ENCODE data around the gene LDLRAD3. TPM values are rescaled to one million over a fixed set of nuclear protein-coding genes. Genes with fewer than 3 reads are reported as not detected.

The LDLRAD3 gene
- total RNA-seq, 2 experiments from 2014 or later = 0.22 to 0.59 TPM

DNA sequence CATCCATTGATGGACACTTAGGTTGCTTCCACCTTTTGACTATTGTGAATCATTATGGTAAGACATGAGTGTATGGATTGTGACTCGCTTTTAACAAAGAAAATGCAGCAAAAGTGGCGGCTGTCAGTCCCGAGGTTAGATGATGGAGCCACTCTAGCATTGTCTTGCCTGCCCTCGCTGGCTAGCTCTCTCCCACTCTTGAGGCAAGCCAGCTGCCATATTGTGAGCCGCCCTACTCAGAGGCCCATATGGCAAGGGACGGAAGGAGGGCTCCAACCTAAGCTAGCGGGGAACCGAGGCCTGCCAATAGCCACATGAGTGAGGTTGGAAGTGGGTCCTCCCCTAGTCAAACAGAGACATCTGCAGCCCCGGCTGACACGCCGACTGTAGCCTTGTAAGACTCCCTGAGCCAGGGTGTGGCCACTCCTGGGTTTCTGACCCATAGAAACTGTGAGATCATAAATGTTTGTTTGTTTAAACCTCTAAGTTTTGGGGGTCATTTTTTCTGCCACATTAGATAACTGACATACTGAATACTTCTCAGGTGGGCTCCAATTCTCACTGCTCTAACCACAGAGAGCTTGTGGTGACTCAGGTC lies 160.2 kb downstream of the LDLRAD3 start:
- Mint-ChIP-seq H3K27me3 (no peaks in the 10 kb centered on the region), H3K27ac (no peak overlapping the region), H3K4me3 (no peak overlapping the region), H3K9me3 (no peaks in the 10 kb centered on the region), H3K36me3 (ENCODE audit: low read depth) (no peaks in the 10 kb centered on the region), H3K4me1 (ENCODE audit: low read depth) (no peaks in the 10 kb centered on the region)
- intact Hi-C loops (cut with micrococcal nuclease) = no loop called here
- TF ChIP-seq, protein P1, sequence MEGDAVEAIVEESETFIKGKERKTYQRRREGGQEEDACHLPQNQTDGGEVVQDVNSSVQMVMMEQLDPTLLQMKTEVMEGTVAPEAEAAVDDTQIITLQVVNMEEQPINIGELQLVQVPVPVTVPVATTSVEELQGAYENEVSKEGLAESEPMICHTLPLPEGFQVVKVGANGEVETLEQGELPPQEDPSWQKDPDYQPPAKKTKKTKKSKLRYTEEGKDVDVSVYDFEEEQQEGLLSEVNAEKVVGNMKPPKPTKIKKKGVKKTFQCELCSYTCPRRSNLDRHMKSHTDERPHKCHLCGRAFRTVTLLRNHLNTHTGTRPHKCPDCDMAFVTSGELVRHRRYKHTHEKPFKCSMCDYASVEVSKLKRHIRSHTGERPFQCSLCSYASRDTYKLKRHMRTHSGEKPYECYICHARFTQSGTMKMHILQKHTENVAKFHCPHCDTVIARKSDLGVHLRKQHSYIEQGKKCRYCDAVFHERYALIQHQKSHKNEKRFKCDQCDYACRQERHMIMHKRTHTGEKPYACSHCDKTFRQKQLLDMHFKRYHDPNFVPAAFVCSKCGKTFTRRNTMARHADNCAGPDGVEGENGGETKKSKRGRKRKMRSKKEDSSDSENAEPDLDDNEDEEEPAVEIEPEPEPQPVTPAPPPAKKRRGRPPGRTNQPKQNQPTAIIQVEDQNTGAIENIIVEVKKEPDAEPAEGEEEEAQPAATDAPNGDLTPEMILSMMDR (IDR thresholded peaks at IDR 0.05) = no peak
- ChIA-PET POLR2A (no interaction called here), CTCF (no interaction called here)
- DNase-seq = no peak
- ATAC-seq = no peak

DNA sequence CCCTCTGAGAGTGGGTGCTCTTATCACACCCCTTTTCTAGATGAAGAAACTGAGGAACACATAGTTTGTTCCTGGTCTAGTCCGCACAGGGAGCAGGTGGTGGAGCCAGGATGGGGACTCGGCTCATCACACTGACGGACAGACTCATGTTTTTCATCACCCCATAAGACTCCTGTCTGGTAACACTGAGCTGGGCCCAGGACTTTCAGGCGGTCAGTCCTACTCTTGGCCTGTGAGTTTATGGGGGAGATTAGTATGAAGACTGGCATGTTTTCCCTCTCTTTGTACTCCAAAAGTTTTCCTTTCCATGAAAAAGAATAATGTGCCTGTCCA lies 160.8 kb downstream of the LDLRAD3 start:
- Mint-ChIP-seq H3K36me3 (ENCODE audit: low read depth) (no peaks in the 10 kb centered on the region), H3K9me3 (no peaks in the 10 kb centered on the region), H3K27me3 (no peaks in the 10 kb centered on the region), H3K27ac (no peak overlapping the region), H3K4me1 (ENCODE audit: low read depth) (no peaks in the 10 kb centered on the region), H3K4me3 (no peak overlapping the region)
- no peak for ATAC-seq
- intact Hi-C loops (cut with micrococcal nuclease) = no loop called here
- DNase-seq = no peak
- CTCF ChIA-PET = no interaction called here
- TF ChIP-seq, protein P1 (IDR thresholded peaks at IDR 0.05) = no peak
- POLR2A ChIA-PET = no interaction called here

DNA sequence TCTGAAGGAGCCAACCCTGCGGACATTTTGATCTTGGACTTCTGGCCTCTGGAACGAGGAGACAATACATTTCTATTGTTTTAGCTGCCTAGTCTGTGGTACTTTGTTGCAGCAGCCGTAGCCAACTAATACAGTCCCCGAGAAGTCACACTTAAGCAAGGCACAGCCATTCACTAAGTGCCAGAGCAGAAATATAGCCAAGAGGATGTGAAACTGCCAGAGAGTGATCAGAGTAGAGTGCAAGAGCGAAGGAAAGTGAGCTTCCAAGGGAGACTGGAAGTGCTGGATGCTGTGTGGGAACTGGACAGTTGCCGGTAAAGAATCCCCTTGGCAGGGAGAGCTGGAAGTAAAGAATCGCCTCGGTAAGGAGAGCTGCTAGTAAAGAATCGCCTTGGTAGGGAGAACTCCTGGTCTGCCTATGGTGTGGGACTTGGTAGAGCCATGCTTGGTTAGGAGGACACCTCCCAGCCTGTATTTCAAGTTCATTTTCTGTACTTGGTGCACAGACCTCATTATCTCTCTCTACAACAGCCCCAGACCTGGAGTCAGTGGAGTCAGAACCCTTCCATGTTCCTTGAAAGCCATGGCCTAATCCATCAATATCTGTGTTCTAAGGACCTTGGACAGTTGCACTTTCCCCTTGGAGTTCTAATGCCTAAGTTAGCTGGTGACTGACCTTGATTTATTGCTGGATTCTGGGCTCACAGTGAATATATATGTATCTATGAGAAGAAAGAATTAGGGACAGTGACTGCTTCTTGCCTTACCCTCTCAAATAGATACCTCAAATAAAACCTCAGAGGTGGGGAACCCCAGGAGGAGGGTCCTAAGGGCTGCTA lies 162.1 kb downstream of the LDLRAD3 start:
- no peaks in the 10 kb centered on the region for H3K9me3 Mint-ChIP-seq
- TF ChIP-seq, protein P1 (IDR thresholded peaks at IDR 0.05) = no peak
- no peak overlapping the region for H3K27ac Mint-ChIP-seq
- CTCF ChIA-PET = no interaction called here
- no peak for ATAC-seq
- no peak for DNase-seq
- no peaks in the 10 kb centered on the region for H3K36me3 Mint-ChIP-seq (ENCODE audit: low read depth)
- H3K27me3 Mint-ChIP-seq = no peaks in the 10 kb centered on the region
- intact Hi-C loops (cut with micrococcal nuclease) = no loop called here
- H3K4me1 Mint-ChIP-seq (ENCODE audit: low read depth) = no peaks in the 10 kb centered on the region
- POLR2A ChIA-PET = no interaction called here
- H3K4me3 Mint-ChIP-seq = no peak overlapping the region

DNA sequence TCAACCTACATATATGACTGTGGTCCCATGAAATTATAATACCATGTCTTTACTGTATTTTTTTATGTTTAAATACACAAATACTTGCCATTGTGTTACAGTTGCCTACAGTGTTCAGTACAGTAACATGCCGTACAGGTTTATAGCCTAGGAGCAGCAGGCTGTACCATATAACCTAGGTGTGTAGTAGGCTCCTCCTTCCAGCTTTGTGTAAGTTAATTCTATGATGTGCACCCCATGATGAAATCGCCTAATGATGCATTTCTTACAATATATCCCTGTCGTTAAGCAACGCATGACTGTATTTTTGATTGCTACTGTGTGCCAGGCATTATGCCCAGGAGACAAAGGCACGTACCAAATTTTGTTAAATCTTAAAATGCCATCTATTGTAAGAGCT lies 163.7 kb downstream of the LDLRAD3 start:
- TF ChIP-seq, protein P1 (IDR thresholded peaks at IDR 0.05) = no peak
- H3K36me3 Mint-ChIP-seq (ENCODE audit: low read depth) = no peaks in the 10 kb centered on the region
- DNase-seq (no peak), ATAC-seq (no peak)
- H3K9me3 Mint-ChIP-seq = no peaks in the 10 kb centered on the region
- no peaks in the 10 kb centered on the region for H3K4me1 Mint-ChIP-seq (ENCODE audit: low read depth)
- no peak overlapping the region for H3K4me3 Mint-ChIP-seq
- no peak overlapping the region for H3K27ac Mint-ChIP-seq
- CTCF ChIA-PET = no interaction called here
- H3K27me3 Mint-ChIP-seq = no peaks in the 10 kb centered on the region
- intact Hi-C loops (cut with micrococcal nuclease) = no loop called here
- POLR2A ChIA-PET = no interaction called here

DNA sequence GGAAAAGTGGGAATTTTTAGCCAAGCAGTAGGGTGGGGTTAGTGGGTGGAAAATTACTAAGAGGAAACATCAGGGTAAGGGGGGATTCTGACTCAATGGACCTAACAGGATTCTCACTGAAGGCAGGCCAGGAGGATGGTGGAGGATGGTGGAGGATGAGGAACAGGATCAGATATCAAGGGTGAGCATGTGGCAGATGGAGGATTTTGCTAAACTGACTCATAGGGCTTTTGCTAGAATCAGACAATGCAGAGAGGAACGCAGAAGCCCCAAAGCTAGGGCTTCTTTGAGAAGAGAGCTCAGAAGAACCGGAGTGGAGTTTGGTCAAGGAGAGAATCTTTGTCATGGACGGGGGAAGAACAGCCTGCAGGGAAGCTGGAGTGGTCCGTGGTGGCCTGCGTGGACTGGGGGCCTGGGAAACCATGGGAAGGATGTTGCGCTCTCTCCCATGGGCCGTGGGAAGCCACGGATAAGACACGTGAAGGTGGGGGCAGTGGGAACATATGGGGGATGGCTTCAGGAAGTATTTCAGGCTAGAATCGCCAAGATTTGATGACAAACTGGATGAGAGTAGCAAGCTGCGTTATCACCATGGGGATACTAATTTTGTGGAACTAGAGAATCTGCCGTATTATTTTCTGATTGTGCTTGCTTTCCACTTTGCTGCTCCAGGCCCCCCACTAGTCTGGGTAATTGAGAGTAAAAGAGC lies 165.2 kb downstream of the LDLRAD3 start:
- ChIA-PET POLR2A (no interaction called here), CTCF (interaction anchor here (1.0 to 1.3 kb wide), 2 partner anchors 9 to 157 kb away, joined by 3 read pairs; no protein-coding TSS in a partner anchor)
- H3K27ac Mint-ChIP-seq = no peak overlapping the region
- intact Hi-C loops (cut with micrococcal nuclease) = no loop called here
- H3K4me1 Mint-ChIP-seq (ENCODE audit: low read depth) = no peaks in the 10 kb centered on the region
- peaks cover 2% of the 10 kb centered on the region for H3K9me3 Mint-ChIP-seq
- no peaks in the 10 kb centered on the region for H3K27me3 Mint-ChIP-seq
- DNase-seq (no peak), ATAC-seq (no peak)
- TF ChIP-seq, protein P1 (IDR thresholded peaks at IDR 0.05) = no peak
- no peaks in the 10 kb centered on the region for H3K36me3 Mint-ChIP-seq (ENCODE audit: low read depth)
- H3K4me3 Mint-ChIP-seq = no peak overlapping the region

Data from activated CD8-positive, alpha-beta T cell treated with anti-CD3 and anti-CD28 coated beads for 36 hours (primary cell).